Left ventricle myocardium inferior (tissue), 1 donor: Measurements from ENCODE around the gene HOXA13. TPM values are rescaled to one million over a fixed set of nuclear protein-coding genes. Genes with fewer than 3 reads are reported as not detected.
A peak's percentile ranks its signal among the peaks of the same experiment; 100 is the strongest.

ENCODE experiments used
- DNase-seq: peaks from one replicate; pipeline ENCODE4 v3.0.0-alpha.2; 2020
- H3K27ac ChIP-seq: fragments of 200-600 bp; replicated peaks from 2 replicates; pipeline ENCODE4 v1.8.0; 2021
- H3K27me3 ChIP-seq: fragments of 200-600 bp; 2 replicates; pipeline ENCODE4 v1.8.0; 2021; ENCODE audit warnings: low read depth
- H3K36me3 ChIP-seq: fragments of 200-600 bp; 2 replicates; pipeline ENCODE4 v1.8.0; 2021
- H3K4me1 ChIP-seq: fragments of 200-600 bp; 2 replicates; pipeline ENCODE4 v1.8.0; 2021
- H3K4me3 ChIP-seq: fragments of 200-600 bp; 2 replicates; pipeline ENCODE4 v1.8.0; 2021; ENCODE audit warnings: mild to moderate bottlenecking, moderate library complexity
- H3K9me3 ChIP-seq: fragments of 200-600 bp; replicated peaks from 2 replicates; pipeline ENCODE4 v1.8.0; 2021
- intact Hi-C: fragments of 100-400 bp; cut with micrococcal nuclease; formaldehyde crosslinking; loops from one replicate; pipeline ENCODE4 v1.11.0; 2022
- total RNA-seq: library from RNA; stranded (reverse); fragmentation: NEBNext Ultra II Directional; extraction: Animal tissue kit (Norgen Biotek cat#: 25700); gene quantifications from one replicate; pipeline ENCODE4 v1.2.1, GENCODE V29; 2021
- TF ChIP-seq, protein P1 (sequence below): fragments of 200-600 bp; IDR thresholded peaks from 2 replicates; pipeline ENCODE4 v1.8.0; 2021; ENCODE audit warnings: antibody characterized with exemption, mild to moderate bottlenecking, borderline replicate concordance
- donor health status: DM: no; HTN: yes; CAD: no; lungs with severe emphysema.

The HOXA13 gene
- total RNA-seq, 1 donor from 2014 or later = not detected

DNA sequence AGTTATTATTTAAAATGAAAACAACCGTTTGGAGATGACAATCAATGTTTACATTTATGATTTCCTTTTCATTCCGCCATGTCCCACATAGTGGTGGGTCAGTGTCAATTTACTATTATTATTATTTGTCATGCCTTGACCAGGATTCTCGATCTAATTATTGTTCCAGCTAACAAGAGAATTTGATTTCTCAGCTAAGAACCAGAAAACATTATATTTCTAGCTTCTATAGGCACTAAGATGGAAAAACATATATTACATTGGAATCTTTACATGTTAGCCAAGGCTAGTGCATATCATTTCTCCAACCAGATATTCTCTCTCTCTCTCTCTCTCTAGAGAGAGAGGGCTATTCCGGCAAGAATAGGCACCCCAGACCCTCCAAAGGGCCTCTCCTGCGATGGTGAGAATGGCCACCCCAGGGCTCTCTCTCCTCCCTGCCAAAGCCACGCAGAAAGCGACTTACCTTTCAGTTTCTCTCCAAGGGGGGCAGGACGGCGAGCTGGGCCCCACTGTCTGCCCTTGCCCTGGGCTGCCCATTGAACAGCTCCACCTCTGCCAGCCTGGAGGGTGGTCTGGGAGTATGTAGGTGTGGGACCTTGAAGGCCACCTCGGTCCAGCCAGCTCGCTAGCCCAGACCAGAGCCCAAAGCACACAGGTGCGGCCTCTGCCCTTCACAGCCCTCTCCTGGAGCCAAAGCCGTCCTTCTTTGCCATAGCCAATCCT lies 49.9 kb downstream of the HOXA13 start:
- Histone ChIP-seq H3K27ac (no peak overlapping the region), H3K36me3 (no peaks in the 10 kb centered on the region), H3K27me3 (peaks cover 100% of the 10 kb centered on the region), H3K9me3 (no peaks in the 10 kb centered on the region), H3K4me3 (peak overlapping the region; percentile 55), H3K4me1 (peaks cover 51% of the 10 kb centered on the region)
- DNase-seq = no peak
- intact Hi-C loops = no loop called here
- TF ChIP-seq, protein P1, sequence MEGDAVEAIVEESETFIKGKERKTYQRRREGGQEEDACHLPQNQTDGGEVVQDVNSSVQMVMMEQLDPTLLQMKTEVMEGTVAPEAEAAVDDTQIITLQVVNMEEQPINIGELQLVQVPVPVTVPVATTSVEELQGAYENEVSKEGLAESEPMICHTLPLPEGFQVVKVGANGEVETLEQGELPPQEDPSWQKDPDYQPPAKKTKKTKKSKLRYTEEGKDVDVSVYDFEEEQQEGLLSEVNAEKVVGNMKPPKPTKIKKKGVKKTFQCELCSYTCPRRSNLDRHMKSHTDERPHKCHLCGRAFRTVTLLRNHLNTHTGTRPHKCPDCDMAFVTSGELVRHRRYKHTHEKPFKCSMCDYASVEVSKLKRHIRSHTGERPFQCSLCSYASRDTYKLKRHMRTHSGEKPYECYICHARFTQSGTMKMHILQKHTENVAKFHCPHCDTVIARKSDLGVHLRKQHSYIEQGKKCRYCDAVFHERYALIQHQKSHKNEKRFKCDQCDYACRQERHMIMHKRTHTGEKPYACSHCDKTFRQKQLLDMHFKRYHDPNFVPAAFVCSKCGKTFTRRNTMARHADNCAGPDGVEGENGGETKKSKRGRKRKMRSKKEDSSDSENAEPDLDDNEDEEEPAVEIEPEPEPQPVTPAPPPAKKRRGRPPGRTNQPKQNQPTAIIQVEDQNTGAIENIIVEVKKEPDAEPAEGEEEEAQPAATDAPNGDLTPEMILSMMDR = no peak

DNA sequence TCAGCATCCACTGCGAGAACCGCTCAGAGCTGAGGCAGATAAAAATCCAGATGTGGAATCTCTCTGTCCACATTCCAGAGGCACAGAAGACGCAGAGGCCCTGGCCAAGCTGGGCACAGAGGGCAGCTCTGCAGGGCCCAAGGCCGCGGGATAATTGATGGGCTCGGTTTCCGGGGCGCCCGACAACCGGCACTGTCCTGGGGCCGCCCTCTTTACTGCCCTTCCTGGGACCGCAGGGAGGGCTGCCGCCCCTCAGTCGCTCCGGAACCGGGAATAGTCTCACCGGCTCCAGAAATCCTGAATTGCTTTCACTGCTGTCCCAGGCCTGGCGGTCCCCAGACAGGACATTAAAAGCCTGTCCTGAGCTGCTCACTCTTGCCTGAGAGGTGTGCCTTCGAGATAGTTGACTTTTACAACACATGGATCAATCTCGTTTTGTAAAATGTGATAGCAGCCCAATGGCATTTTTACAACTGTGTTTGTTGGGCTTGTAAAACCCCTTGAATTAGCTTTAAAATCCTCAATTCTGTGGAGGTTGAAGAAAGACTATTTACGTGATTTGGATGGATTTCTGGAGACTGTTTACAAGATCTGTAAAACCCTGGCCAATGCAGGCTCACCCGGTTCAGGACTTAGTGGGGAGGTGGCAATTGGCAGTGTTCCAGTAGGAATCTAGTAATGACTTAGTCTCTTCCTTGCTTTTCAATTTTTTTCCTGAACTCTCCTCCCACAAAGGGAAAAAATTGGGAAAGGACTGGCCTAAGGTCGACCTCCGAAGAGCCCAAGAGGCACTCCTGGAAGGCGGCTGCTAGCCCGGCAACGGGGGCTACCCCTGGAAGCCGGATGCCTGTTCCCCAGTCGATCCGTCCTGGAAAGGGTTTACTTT lies 50.9 kb downstream of the HOXA13 start:
- Histone ChIP-seq H3K9me3 (no peaks in the 10 kb centered on the region), H3K27me3 (peaks cover 100% of the 10 kb centered on the region), H3K36me3 (no peaks in the 10 kb centered on the region), H3K4me1 (peaks cover 52% of the 10 kb centered on the region), H3K4me3 (peak overlapping the region; percentile 54), H3K27ac (peak overlapping the region; percentile 30)
- TF ChIP-seq, protein P1 = no peak
- no peak for DNase-seq
- intact Hi-C loops = no loop called here

DNA sequence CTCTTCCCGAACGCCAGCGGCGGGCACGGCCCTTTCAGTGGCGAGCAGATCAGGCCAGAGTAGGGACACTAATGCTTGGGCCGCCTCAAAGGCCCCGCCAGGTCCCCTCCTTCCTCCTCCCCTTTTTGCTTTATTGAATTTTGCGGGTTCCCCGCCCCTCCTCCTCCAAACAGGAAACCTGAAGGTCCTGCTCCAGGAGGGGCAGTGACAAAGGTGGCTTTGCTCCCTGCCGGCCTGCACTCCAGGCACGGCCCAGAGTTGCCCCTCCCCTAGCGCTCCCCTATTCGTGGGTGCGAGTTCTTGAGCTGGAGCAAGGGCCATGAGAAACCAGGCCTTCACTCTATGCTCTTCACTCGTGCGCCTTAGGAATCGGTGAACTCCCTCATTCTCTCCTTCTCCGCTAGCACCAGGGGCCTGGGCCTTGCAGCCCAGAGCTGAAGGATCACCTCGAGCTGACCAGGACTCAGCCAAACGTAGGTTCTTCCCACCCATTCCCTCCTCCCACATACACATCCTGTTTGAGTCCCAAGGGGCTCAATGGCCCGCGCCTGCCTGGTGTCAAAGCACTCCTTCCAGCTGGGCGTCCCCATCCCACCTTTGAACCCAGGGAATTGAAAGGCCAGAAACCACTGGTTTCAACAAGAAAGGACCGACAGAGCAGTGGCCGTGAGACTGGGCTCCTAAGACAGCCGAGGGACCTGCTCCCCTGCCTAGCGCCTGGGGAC lies 51.7 kb downstream of the HOXA13 start:
- TF ChIP-seq, protein P1 = no peak
- Histone ChIP-seq H3K36me3 (no peaks in the 10 kb centered on the region), H3K4me3 (peak overlapping the region; percentile 54), H3K4me1 (peaks cover 60% of the 10 kb centered on the region), H3K9me3 (no peaks in the 10 kb centered on the region), H3K27me3 (peaks cover 100% of the 10 kb centered on the region), H3K27ac (peak overlapping the region; percentile 30)
- DNase-seq = no peak
- intact Hi-C loops = no loop called here

DNA sequence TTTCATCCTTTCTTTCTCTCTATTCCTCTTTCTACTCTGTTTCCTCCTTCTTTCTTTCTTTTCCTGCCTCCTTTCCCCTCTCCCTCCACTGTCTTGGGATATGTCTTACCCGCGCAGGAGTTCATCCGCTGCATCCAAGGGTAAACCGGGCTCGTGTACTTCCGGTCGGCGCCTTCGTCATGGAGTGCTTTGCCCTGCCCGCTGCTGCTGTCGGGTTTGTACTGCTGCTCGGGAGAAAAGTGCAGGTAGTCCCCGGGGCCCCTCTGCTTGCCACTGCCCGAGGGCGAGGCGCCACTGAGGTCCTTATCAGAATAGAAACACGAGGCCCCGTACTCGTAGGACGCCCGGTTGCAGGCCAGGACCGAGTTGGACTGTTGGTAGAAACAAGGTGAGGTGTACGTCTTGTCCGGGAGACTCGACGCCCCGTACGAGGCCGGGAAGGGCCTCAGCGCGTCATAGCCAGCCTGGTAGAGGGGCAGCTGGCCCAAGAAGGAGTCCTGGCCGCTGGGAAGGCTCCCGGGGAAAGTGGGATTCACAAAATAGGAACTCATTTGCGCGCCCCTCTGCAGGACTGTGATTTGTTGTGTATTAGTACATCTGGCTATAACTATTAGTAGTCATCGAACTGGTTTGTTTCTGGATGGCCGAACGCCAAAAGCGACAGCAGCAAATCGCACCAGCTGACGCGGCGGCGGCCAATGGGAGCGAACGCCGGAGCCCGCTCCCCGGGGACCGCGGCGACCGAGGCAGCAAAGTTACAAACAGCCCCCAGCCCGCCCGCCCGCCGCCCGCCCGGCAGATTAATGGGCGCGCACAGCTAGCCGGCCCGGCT lies 52.5 kb downstream of the HOXA13 start, which contains the start of gene HOXA6:
HOXA6 (minus strand) TSS at position 576 of the 832 bp plus-strand sequence; CDS start at position 551, 25 bp downstream.
- TF ChIP-seq, protein P1 = no peak
- intact Hi-C loops = no loop called here
- H3K27me3 ChIP-seq = peaks cover 100% of the 10 kb centered on the region
- peak within 1 kb of the TSS; percentile 54 for H3K4me3 ChIP-seq
- DNase-seq = no peak
- peaks cover 63% of the 10 kb centered on the region for H3K4me1 ChIP-seq
- H3K36me3 ChIP-seq = no peaks in the 10 kb centered on the region
- H3K9me3 ChIP-seq = no peaks in the 10 kb centered on the region
- H3K27ac ChIP-seq = peak within 1 kb of the TSS; percentile 30
